H7 (cell line): Measurements from ENCODE around the gene TMEM54. TPM values are rescaled to one million over a fixed set of nuclear protein-coding genes. Genes with fewer than 3 reads are reported as not detected.

ENCODE experiments used
- DNase-seq: peaks from one replicate; pipeline ENCODE4 v3.0.0; 2012
- H3K27me3 ChIP-seq: 2 replicates; pipeline ENCODE4 v1.6.0; 2011; ENCODE audit warnings: mild to moderate bottlenecking, low read length; ENCODE audit not compliant: control insufficient read depth, insufficient read depth
- H3K36me3 ChIP-seq: replicated peaks from 2 replicates; pipeline ENCODE4 v1.5.1; 2011; ENCODE audit warnings: low read length; ENCODE audit not compliant: control insufficient read depth, insufficient read depth
- H3K4me3 ChIP-seq: 2 replicates; pipeline ENCODE4 v1.5.1; 2011; ENCODE audit warnings: low read depth, mild to moderate bottlenecking, control low read depth, low read length, moderate library complexity; ENCODE audit not compliant: insufficient read depth
- total RNA-seq: library from RNA; depleted of rRNA; stranded (reverse); fragments of >200 nt; shearing (Covaris generic); gene quantifications from 2 replicates; pipeline ENCODE4 v1.2.3, GENCODE V29; 2014

TMEM54 gene
- total RNA-seq, 1 experiment from 2014 or later: 9.8 TPM

- Histone ChIP-seq H3K4me3 (peak overlapping the region; percentile 49; the same call in 1 of the 2 replicates), H3K27me3 (peaks cover 36% of the 10 kb centered on the region), H3K36me3 (no peaks in the 10 kb centered on the region)
- peak; percentile 65 for DNase-seq
These were observed 29.6 kb downstream of the TMEM54 start for GRCh38 chr1:32871364-32872191.

DNA sequence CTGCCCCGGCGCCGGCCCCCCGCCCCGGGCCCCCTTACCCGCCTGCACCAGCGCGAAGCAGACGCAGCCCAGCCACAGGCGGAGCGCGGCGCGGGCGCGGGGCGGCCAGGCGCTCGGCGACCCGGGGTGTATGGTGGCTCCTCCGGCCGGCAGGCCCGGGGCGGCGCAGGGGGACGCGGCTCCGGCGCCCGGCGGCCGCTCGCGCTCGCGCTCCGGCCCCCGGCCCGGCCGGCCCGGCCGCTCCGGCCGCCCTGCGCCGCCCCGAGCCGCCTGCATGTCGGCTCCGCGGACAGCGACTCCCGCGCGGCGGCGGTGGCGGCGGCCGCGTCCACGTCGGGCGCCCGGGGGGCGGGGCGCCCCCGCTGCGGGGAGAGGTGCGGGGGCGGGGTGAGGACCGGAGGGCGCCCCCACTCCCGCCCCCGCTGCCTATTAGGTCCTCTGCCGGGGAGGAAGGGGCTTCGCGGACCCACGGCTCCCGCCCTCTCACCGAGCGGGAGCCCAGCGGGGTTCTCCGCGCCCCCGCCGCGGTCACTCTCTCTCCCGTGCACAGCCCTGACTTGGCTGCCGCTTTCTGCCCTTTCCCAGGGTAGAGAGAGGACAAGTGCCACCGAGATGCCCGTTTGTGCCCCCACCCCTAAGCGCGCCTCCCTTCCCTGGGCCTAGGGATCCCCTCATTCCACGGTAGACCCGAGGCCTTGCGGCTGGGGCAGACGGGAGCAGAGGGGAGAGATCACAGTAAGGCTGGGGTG, 30.4 kb downstream of the TMEM54 start, which contains the start of gene FNDC5:
FNDC5 (minus strand) TSS at position 298 of the 749 bp plus-strand sequence.
- Histone ChIP-seq H3K36me3 (no peaks in the 10 kb centered on the region), H3K4me3 (peak within 1 kb of the TSS; percentile 49), H3K27me3 (peaks cover 33% of the 10 kb centered on the region)
- DNase-seq: peak; percentile 92

GRCh38 chr1:32869923-32870614, 31.1 kb downstream of the TMEM54 start:
- peak overlapping the region; percentile 28 for H3K4me3 ChIP-seq
- peak; percentile 72 for DNase-seq
- peaks cover 33% of the 10 kb centered on the region for H3K27me3 ChIP-seq
- H3K36me3 ChIP-seq: no peaks in the 10 kb centered on the region

GRCh38 chr1:32868806-32869455, 32.3 kb downstream of the TMEM54 start:
- H3K4me3 ChIP-seq: no peak overlapping the region
- H3K27me3 ChIP-seq: peaks cover 33% of the 10 kb centered on the region
- H3K36me3 ChIP-seq: no peaks in the 10 kb centered on the region
- DNase-seq: no peak

DNA sequence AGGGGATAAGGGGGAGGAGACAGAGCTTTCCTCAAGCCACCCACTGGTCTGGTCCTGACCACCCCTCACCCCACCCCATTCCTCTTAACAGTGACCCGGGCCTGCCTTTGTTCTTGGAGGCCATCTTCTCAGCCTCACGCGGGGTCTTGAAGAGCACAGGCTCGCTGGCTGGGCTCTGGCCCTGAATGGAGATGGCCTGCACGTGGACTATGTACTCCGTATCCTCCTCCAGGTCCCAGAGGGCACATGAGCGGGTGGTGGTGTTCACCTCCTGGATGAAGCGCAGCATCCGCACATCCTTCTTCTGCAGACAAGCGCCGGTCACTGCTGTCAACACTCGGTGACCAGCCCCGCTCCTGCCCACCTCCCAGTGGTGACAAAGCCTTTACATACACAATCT, 33.1 kb downstream of the TMEM54 start:
- Histone ChIP-seq H3K27me3 (peaks cover 33% of the 10 kb centered on the region), H3K36me3 (no peaks in the 10 kb centered on the region; the same call in 1 of the 2 replicates), H3K4me3 (no peak overlapping the region)
- no peak for DNase-seq

- Histone ChIP-seq H3K4me3 (no peak overlapping the region), H3K36me3 (peaks cover 2% of the 10 kb centered on the region), H3K27me3 (peaks cover 33% of the 10 kb centered on the region)
- DNase-seq: no peak
These were observed 33.5 kb downstream of the TMEM54 start for GRCh38 chr1:32867671-32868070.

DNA sequence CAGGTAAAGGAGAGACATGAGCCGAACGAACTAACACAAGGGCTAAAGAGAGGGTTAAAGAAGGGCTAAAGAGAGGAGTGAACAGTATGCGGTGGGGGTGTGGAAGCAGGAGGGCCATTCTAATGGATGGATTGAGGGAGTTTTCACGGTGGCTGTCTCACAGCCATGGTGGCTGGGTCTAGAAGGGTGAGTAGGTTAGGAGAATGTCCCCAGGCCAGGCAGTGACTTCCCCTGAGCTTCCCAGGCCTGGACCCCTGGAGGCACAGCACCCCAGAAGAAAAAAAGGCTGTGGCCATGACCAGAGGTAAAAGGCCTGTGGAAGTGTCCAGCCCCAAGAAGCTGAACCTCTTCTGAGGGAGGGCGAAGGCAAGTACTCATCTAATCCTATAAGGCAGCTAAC, 34.0 kb downstream of the TMEM54 start:
- Histone ChIP-seq H3K36me3 (peaks cover 2% of the 10 kb centered on the region), H3K4me3 (no peak overlapping the region), H3K27me3 (peaks cover 31% of the 10 kb centered on the region)
- DNase-seq: no peak

DNA sequence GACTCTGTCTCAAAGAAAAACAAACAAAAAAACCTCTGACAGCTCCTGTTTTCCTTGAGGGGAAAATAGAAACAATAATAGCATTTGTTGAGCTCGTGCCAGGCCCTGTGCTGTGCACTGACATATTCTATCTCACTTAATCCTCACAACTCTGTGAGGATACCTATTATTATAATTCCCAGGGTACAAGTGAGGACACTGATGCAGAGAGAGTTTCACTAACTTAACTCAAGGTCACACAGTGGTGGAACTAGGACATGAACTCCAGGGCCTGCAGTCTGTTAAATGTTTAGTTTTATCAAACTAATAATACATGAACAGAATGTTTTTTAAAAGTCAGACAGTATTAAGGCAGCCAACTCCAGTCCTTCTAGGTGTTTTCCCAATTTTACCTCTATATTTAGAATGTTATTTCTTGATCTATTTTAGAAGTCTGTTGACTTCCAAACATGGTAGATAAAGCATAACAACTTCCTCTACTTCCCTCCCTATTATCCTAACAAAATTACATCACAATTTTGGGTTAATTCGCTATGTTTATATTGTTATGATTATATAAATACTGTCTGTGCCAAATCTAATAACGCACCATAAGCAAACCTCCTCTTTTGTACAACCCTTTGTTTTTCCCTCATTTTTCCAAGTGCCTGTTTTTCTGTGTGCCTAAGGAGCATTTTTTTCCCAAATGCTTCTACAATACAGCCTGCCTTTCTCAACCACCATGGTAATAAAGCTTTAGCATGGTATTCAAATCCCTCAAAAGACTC, 35.4 kb downstream of the TMEM54 start:
- no peak overlapping the region for H3K4me3 ChIP-seq

GRCh38 chr1:32864375-32865019, 36.7 kb downstream of the TMEM54 start:
- Histone ChIP-seq H3K27me3 (peaks cover 7% of the 10 kb centered on the region), H3K36me3 (peaks cover 2% of the 10 kb centered on the region), H3K4me3 (no peak overlapping the region)
- no peak for DNase-seq

More for the DNA sequence above, 35.4 kb downstream of the TMEM54 start:
- no peak for DNase-seq
- Histone ChIP-seq H3K27me3 (peaks cover 18% of the 10 kb centered on the region), H3K36me3 (peaks cover 2% of the 10 kb centered on the region)

GRCh38 chr1:32863881-32864245, 37.3 kb downstream of the TMEM54 start:
- Histone ChIP-seq H3K27me3 (peaks cover 2% of the 10 kb centered on the region), H3K36me3 (peaks cover 2% of the 10 kb centered on the region), H3K4me3 (no peak overlapping the region)
- DNase-seq: no peak

- no peak for DNase-seq
- Histone ChIP-seq H3K27me3 (peaks cover 1% of the 10 kb centered on the region; the same call in 1 of the 2 replicates), H3K36me3 (peaks cover 2% of the 10 kb centered on the region), H3K4me3 (no peak overlapping the region)
These were observed 37.8 kb downstream of the TMEM54 start for GRCh38 chr1:32863218-32863880.

DNA sequence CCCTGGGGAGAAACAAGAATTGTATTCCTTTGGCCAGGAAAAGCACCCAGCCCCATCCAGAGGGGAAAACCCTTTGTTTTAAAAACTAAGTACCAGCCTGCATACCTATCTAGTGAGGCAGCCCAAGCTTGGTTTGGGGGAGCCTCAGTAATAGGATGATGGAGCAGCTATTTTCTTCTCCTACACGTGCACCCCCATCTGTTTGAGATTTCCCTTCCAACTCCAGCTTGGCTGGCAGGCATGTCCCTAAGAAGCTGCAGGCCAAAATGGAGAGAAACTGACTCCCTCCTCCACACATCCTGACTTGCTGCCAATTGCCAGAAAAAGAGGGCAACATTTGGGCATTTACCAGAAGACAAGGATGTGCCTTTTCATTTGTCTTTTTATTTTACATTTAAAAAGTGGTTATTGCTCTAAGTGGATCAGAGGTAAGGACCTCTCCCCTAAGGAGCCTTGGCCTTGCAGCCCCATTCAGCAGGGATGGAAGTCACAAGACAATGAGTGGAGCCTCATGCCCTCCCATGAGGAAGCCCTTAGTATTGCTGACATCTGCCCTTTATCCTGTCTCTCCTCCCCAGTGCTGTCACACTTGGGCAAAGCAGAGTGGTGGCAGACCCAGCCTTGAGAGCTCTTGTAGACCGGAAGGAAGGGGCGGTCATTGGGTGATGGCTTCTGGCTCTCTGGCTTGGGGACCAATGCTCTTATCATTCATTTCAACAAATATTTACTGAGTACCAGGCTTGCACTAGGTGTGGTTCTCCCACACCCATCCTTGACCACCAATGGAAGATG, 39.1 kb downstream of the TMEM54 start:
- no peak for DNase-seq
- Histone ChIP-seq H3K4me3 (no peak overlapping the region), H3K36me3 (peaks cover 2% of the 10 kb centered on the region), H3K27me3 (no peaks in the 10 kb centered on the region)
